Inflammatory macrophage treated with lipopolysaccharide for 4 hours (primary cell): ENCODE results near the gene ZNF618.

Experiments used
- DNase-seq: peaks from one replicate; pipeline ENCODE4 v3.0.0-alpha.2; 2020

ZNF618 gene

DNA sequence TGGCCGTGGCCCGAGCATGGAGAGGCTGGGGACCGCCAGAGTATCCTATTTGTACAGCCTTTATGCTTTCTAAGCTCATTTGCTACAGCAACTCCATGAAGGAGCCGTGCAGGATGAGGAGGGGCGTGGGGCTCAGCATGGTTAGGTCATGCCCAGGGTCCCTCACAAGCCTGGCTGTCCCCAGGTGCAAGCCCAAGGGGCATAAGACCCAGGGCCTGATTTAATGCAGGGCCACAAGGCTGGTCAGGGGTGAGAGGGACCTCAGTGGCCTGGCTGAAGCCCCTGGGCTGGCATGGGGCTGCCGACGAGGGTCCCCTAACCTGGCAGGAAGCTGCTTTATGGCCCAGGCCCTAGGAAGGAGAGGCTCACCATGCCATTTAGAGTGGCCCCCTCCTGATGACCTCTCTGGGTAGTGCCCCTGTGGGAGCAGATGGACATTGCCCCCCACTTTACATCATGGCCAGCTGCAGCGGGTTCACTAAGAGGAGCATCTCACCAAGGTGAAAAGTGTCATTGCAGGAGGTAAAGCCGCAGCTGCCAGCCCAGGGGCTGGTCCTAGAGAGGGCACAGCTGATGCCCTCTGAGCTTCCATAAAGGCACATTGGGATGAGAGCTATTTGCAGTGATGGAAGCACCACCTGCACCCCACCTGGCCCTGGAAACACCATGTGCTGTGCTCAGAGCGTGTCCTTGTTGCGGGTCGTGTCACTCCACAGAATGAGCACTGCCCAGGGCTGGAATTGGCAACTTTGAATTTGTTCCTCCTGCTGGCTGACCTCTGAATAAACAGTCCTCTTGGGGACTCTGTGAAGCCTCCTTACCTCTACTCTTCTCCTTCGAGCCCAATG is 58.9 kb downstream of the ZNF618 start:
- DNase-seq: no peak

DNA sequence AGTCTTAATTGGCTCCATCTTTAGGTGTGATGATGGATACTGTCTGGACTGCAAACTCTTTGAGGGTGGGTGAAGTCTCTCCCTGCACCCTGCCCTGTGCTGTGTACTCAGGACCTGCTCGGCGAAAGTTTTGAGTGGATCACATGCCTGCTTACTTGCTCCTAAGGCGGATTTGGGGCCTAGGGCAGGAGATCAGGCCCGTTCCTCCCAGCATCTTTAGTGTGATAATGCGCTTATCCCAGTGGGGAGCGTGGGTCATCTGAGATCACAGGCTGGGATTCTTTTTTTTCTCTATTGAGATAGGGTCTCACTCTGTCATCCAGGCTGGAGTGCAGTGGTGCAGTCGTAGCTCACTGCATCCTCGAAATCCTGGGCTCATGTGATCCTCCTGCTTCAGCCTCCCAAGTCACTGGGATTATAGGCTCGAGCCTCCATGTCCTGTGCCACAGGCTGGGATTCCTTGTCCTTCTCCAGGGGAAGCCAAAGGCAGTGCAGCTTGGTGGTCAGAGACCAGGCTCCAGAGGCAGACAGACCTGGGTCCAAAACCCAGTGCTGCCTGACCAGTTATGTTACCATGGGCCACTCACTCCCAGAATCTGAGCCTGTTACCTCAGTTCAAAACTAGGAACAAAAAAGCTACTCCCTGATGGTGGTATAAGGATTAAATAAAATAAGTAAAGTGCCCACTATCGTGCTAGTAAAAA is 59.7 kb downstream of the ZNF618 start:
- DNase-seq: no peak

DNA sequence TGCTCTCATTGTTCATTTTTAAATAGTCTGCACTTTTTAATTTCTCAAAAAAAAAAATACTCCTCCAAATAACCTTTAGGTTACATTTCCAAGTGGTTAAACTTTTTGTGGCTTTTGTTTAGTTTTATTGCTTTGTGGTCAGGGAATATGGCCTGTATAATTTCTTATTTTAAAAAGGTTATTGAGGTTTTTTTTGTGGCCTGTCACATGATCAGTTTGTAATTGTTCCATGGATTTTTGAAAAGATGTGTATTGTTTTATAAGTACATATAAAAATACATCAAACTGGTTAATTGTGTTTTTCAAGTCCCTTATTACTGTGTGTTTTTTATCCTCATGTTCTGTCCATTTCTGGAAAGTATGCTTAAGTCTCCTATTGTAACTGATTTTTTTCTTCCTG is 64.0 kb downstream of the ZNF618 start:
- DNase-seq: no peak

DNA sequence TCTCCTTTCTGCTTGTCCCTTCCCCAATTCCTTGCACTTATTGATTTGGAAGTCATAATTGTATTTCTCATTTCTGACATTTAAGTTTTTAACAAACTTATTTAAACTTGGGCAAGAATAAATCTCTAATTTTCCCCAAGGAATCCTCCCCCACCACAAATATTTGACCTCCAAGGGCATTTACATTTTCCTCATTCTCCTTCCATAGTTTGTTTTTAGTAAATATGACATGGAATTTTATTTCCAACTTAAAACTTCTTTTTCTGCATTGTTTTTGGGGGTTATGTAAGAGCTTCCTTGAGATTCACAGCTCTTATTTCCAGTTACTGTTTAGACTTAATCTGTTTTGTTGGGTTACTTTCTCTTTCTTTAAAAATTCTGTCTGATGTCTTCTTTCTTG is 64.9 kb downstream of the ZNF618 start:
- no peak for DNase-seq

DNA sequence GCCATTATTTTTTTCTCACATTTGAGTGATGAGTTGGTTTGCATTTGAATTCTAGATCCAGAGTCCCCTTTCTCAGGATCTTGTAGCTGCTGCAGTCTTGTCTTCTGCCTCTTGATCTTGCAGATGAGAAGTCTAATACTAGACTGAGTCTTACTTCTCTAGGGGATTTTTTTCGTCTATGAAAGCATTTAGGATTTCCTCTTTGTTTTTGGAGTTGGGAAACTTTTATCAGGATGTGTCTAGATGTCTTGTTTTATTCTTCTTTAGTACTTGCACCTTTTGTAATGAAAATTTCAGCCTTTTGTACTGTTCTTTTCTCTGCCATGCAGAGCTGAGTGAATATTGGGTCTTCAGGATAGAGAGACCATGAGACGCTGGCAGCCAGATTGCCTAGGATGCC is 65.4 kb downstream of the ZNF618 start:
- DNase-seq: peak; percentile 50

DNA sequence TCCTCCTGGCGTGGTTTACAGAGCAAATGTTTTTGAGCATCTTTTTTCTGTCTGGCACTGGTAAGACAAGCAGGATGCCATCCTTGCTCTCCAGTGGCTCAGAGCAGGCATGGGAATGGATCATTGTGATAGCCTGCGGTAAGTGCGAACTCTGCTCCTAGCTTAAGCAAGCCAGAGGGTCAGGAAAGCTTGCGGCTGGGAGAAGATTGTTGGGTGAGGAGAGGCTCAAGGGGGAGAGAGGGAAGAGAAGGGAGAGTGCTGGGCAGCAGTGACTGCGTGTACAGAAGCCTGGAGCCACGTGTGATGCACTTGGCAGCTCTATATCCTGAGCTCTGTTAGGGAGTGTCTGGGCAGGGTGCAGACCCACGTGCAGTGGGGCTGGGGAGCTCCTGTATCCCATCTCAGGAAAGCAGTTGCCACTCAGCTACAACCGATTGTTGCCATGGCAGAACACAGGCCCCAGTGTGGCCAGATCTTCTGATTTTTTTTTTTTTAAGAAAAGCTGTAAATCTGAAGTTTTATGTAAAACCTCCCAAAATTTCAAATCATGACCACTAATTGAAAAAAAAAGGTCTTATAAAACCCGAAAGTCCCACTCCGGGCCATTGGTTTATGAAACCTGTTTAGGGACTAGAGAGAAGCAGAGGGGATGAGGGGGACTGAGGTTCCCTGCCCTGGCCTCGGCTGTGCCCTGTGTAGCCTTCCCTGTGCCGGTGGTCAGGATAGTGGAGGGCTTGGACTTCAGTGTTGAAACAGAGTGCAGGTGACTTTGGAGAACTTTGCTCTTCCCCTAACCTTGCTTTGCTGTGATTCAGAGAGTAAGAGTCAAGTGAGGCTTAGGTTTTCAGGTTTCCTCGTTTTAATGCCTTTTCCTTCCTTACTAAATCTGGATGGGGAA is 67.3 kb downstream of the ZNF618 start:
- DNase-seq: no peak

DNA sequence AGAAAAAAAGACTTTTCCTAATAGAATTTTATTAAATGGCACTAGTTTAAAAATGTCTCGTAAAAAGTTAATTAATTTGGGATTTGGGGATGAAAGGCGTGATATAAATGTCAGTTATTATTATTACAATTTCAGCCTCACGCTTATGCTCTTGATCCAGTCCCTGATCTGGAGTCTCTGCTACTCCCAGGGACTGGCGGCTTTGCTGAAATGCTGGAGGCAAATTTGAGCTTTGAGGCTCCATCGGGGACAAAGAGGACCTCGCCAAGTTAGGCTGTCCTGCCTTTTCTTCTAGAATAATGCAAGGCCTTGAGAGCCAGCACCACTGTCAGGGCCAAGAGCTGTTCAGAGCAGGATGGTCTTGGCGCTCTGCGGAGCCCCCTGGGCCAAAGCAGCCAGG is 69.7 kb downstream of the ZNF618 start:
- no peak for DNase-seq

DNA sequence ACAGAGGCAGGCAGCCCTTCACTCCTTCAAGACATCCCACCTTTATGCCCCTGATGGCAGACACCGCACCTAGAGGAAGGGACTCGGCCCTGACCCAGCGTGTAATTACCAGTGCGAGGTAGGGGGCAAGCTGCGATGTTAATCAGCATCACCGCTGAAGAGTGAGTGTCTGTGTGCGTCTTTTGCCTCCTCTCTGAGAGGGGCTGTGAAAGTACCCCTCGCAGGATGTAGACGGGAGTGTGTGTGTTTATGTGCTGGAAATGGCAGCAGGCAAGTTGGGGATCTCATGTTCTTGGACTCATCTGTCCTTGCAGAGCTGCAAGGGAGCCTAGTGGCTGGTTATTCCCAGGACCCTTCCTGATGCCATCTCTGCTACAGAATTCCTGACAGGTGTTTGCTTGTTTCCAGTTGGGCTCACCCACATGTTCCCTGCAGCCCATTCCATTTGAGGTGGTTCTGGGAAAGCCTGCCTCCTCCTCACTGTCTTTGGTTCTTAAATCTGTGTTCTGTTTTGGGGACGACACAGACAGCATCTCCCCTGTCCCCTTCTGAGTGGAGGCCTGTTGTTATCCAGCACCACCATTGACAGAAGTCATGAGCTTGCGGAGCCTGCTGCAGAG is 70.5 kb downstream of the ZNF618 start:
- DNase-seq: no peak

DNA sequence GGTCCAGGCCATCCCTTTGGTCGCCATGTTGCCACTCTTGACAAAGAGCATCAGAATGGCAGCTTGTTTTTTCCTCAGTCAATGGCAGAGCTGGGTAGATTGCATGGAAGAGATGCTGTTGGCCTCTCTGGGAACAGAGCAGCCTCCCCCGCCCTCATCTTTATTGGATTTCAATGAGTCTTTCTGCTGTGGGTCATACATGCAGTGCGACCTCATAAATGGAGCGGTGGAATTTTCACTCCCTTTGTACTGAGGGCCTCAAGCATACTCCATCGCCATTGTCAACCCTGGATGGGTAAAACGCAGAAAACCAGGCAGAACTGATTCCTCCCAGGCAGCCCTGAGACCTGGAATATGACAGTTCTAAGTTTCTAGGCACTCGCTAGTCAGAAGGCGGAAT is 71.8 kb downstream of the ZNF618 start:
- DNase-seq: no peak

DNA sequence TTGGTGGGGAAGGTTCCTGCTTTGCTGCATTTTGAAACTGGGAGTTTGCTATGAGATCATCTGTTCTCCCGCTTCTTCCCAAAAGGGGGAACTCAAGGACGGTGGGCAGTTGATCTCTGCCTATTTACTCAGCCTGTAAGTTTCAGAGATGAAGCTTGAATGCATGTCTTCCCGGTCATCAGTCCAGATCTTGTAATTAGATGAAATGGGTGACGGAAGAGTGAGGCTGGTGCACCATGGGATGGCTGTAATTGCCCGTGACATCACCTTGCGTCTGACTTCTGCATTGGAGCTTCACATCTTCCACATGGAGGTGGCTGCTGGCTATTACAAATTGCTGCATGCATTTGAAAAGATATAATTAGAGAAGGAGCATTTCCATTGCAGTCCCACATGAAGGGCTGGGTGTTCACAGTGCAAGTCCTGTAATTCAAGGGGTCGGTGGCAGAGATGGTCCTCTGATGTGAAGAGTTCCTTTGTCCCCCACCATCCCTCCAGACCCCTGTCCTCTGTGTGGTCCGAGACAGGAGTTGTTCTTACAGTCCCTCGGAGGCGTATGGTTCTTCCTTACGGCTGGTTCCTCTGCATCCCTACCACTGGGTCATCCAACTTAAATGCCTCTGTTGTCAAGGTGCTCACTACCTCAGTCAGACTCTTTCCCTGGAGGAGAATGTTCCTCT is 72.9 kb downstream of the ZNF618 start:
- peak; percentile 57 for DNase-seq

DNA sequence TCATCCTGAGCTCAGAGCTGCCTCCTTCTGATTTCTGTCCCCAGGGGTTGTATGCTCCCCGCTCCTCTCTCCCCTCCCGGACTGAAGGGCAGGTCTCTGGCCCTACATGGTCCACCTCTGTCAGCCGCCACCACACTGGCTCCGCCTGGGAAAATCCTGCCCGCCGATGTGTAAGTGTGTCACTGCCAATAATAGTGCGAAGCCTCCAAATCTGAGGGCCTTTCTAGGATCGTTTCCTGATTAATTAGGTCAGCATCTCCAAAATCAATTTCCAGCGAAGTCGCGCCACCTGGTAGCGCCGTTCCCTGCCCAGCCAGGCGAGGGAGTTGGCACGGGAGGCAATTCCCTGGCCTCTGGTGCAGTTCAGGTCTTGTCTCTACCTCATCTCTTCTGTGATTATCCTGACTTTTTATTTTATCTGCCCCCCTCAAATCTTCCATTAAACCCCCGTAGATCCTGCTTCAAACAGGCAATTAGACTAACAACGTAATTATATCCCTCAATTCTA is 73.5 kb downstream of the ZNF618 start:
- no peak for DNase-seq

DNA sequence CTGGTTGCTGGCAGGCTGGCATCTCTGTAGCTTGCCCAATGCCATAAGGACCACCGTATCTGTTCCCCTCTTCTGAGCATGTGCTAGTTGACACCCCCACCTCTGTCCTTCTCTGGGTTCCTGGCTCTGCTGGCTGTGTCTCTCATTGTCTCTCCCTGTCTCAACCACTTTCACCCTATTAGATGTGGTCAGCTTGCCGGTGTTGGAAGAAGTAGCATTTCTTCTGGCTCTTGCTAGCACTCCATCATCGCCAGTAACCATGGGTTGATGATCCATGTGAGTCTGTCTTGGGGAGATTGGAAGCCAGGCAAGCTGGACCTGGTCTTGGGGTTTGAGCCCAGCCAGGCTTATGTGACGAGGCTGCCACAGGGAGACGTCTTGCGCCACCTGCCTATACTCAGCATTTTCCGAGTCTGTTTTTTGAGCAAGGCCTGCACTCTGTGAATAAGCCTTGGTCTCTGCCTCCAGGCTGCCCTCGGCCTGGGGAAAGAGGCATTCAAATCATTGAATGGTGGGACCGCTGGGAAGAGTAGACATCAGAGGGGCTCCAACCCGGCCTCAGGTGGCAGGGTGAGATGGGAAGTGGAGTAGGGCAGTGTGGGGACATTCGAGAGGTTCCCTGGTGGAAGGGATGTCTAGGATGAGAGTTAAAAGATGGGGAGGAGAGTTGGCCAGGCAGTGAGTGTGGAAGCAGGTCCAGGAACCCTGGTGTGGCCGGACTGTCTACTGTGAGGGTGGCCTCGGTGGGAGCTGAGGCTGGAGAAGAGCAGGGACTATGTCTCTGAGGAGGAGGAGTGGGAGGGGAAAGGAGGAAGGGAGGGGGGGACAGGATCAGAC is 74.3 kb downstream of the ZNF618 start:
- DNase-seq: no peak

DNA sequence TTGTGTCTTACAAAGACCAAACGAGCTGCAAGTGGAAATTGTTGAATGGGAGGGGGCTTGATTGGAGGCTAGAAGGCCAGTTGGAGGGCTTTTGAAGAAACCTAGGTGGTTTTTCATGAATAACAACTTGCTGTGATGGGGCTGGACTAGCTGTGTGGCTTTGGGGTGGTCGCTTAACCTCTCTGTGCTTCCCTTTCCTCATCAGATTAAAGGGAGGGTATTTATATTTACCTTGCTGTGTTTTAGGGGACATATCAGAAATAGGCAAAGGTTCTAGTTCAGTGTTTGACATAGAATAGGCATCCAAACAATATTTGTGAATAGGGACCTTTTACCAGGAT is 74.9 kb downstream of the ZNF618 start:
- no peak for DNase-seq

DNA sequence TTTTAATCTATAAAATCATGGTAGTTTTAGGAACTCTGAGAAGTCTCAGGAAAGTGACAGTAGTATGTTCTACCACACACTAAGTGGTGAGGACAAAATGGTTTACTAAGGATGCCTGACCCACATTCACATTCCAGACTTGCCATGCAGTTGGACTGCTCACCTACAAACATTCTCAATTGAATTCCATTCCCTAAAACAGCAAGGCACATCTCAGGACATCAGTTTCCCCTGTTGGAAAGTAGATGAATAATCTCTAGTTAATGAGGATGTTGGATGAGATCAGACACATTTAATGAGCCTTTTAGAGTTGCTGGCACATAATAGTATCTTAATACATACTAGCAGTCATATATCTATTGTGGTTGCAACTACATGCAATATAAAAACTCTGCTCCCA is 76.6 kb downstream of the ZNF618 start:
- no peak for DNase-seq

DNA sequence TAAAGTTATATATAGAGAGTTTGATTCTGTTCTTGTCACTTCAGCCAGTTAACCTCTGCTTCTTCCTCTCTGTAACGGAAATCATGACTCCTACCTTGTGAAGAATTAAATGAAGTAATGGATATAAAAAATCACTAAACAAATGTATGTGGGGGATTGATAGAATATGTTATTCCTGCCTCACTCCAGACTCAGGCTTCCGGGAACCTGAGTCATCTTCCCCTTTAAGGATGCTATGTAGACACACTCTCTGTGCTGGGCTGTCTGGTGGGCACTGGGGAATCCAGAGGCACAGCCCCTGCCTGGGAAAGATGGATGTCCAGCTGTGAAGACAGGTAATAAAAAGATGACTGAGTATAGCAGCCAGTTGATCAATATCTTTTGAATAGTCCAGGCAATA is 77.4 kb downstream of the ZNF618 start:
- DNase-seq: no peak

DNA sequence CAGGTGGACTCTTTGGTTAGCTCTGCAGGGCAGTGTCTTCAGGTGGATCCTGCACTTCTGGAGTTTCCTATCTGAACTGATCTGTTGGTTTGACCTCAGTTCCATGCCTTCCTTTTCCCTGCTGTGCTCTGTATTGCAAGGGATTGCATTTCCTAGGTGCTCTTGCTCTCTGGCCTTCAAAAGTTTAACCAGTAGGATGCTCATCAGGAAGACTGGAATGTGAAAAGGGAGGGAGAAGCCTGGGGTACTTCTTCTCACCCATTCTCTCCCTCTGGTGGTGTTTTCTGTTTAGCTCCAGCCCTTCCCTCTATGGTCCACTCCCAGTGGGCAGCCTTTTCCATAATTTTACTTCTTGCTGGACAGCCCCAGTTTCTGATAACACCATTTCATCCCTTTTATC is 78.5 kb downstream of the ZNF618 start:
- DNase-seq: no peak

DNA sequence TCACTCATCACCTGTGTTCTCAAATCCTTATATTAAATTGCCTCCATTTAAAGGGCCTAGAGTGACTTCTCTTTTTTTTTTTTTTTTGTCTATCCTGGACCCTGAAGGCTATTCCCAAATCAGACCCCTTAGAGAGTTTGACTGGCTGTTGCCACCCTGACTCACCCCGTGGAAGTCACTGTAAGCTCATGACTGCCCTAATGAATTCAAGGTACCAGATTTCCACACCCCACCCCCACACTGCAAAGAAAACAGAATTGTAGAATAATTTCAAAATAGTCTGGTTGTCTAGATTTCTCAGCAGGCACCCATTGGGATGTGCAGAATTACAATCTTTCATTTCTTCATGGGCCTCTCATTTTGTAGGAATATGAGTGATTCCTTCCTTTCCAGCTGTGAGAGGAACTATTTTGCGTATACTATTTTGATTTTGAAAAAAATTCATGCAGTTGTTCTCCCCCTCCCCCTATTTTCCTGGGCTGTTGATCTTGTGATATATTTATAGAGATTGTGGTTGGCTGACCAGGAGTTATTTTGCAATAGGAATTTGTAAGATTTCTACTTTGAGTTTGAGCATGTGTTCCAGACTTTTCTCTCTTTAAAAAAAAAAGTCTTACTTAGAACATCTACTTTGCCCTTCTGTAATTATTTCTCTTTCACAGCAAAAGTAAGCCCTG is 79.1 kb downstream of the ZNF618 start:
- peak; percentile 64 for DNase-seq

DNA sequence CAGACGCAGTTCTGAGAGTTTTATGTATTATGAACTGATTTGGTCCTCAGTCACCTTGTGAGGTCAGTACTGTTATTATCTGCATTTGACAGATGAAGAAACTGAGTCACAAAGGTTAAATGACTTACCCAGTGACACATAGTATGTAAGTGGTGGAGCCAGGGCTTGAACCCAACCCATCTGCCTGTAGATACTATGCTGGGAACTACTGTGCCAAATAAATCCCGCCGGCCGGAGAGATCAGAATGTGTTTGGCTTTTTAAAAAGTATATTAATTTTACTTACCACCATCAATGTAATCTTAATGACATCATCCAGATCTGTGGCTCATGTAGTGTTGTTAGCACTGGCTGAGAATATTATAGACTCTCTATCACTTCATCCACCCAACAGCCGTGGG is 80.8 kb downstream of the ZNF618 start:
- no peak for DNase-seq

DNA sequence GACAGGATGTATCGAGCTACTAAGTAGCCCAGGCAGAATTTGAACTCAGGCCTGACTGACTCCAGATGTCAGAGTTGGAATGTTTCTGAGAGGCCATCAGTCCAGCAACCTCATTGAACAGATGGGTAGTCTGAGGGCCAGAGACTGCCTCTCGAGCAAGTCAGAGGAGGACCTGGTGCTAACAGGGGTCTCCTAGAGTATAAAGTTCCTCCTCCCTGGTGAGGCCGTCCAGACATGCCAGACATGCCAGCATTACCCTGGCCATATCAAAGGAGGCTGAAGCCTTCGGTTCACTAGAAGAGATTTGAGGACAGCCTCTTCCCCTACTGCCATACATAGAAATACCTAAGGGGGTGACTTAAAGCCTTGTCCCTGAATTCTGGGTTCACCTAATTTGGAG is 81.2 kb downstream of the ZNF618 start:
- no peak for DNase-seq

DNA sequence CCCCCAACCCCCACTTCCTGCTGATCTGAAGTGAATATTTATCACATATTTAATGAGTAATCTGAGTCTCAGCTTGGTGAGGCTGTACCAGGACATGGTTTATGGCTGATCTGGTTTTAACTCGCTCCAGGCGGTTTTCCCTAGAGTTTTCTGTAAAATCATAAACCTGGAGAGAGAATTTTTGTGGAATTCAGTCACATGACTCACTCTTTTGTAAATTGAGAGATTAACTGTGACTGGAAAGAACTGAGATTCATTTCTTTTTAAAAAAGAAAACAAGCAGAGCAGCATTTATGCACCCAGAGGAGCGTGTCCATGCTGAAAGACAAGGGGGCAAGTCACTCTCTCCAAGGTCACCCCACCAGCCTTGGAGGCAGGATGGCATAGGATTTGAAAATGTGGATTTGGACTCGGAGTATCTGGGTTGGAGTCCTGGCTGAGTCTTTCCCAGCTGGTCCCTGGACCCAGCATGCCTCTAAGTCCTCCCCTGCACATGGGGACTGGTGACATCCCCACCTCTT is 81.8 kb downstream of the ZNF618 start:
- no peak for DNase-seq

DNA sequence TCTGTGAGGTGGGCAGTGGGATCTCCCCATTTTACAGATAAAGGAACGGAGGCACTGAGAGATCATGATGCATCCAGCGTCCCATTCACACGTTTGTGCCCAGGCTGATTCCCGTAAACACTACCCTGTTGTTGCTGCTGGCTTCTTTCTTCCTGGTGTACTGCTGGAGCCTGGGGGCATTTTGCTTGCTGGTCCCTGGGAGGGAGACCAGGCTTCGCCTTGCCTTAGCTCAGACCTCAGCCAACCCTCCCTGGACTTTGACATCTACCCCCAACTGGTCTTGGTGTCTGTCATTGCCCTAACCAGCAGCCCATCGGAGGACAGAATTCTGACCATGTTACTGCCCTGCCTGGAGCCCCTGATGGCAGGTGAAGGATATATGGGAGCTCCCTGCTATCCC is 82.4 kb downstream of the ZNF618 start:
- DNase-seq: no peak
